OCI-LY1 (cell line): ENCODE data around the gene HECW1.

Experiments
- H2AFZ ChIP-seq: fragments of 200-600 bp; sonication (generic), shearing (Covaris generic); 2 replicates; pipeline ENCODE4 v1.6.0; 2014; ENCODE audit warnings: antibody characterized with exemption, mild to moderate bottlenecking, low read length
- H3F3A ChIP-seq: fragments of 200-600 bp; sonication (generic), shearing (Covaris generic); 2 replicates; pipeline ENCODE4 v1.6.0; 2014; ENCODE audit warnings: mild to moderate bottlenecking, antibody characterized with exemption, low read length, moderate library complexity; ENCODE audit not compliant: insufficient read depth
- H3K27ac ChIP-seq: fragments of 200-600 bp; sonication (generic); 2 replicates; pipeline ENCODE4 v1.5.1; 2014; ENCODE audit warnings: low read length, mixed run types, mild to moderate bottlenecking, low read depth; ENCODE audit not compliant: poor library complexity, severe bottlenecking
- H3K27me3 ChIP-seq: fragments of 200-600 bp; sonication (generic); 2 replicates; pipeline ENCODE4 v1.6.0; 2014; ENCODE audit warnings: antibody characterized with exemption, mild to moderate bottlenecking, low read length, moderate library complexity; ENCODE audit not compliant: insufficient read depth
- H3K36me3 ChIP-seq: fragments of 200-600 bp; sonication (generic); 2 replicates; pipeline ENCODE4 v1.6.1; 2014; ENCODE audit warnings: mild to moderate bottlenecking, antibody characterized with exemption, low read length, moderate library complexity, mixed read lengths; ENCODE audit not compliant: insufficient read depth
- H3K4me1 ChIP-seq: fragments of 200-600 bp; sonication (generic); 2 replicates; pipeline ENCODE4 v1.5.1; 2014; ENCODE audit warnings: mild to moderate bottlenecking, low read length, moderate library complexity; ENCODE audit not compliant: insufficient read depth, severe bottlenecking
- H3K4me2 ChIP-seq: fragments of 200-600 bp; sonication (generic), shearing (Covaris generic); 2 replicates; pipeline ENCODE4 v1.6.1; 2014; ENCODE audit warnings: low read length
- H3K4me3 ChIP-seq: fragments of 200-600 bp; sonication (generic); 2 replicates; pipeline ENCODE4 v1.5.1; 2014; ENCODE audit warnings: low read length, low read depth, mild to moderate bottlenecking, mixed read lengths; ENCODE audit not compliant: poor library complexity, severe bottlenecking
- H3K79me2 ChIP-seq: fragments of 200-600 bp; shearing (Covaris generic); 2 replicates; pipeline ENCODE4 v1.6.1; 2016; ENCODE audit warnings: mixed run types, low read length, mixed read lengths; ENCODE audit not compliant: insufficient read depth
- H3K9ac ChIP-seq: fragments of 200-600 bp; sonication (generic), shearing (Covaris generic); 2 replicates; pipeline ENCODE4 v1.6.1; 2014; ENCODE audit warnings: mild to moderate bottlenecking, low read length, mixed read lengths
- H3K9me2 ChIP-seq: fragments of 200-600 bp; sonication (generic), shearing (Covaris generic); 2 replicates; pipeline ENCODE4 v1.6.1; 2014; ENCODE audit warnings: low read depth, mild to moderate bottlenecking, low read length, mixed read lengths
- H3K9me3 ChIP-seq: fragments of 200-600 bp; shearing (Covaris generic); 2 replicates; pipeline ENCODE4 v1.6.1; 2014; ENCODE audit warnings: low read length, mixed read lengths
- H4K20me1 ChIP-seq: fragments of 200-600 bp; sonication (generic), shearing (Covaris generic); 2 replicates; pipeline ENCODE4 v1.6.0; 2016; ENCODE audit warnings: mild to moderate bottlenecking, low read length; ENCODE audit not compliant: insufficient read depth
- EZH2 ChIP-seq: fragments of 200-600 bp; sonication (generic), shearing (Covaris generic); IDR thresholded peaks from 2 replicates; pipeline ENCODE4 v1.8.0; 2017; ENCODE audit warnings: borderline replicate concordance, mixed run types, mild to moderate bottlenecking, antibody characterized with exemption, low read length, moderate library complexity, mixed read lengths
- TF ChIP-seq, protein P1 (sequence below): fragments of 200-600 bp; sonication (generic), shearing (Covaris generic); IDR thresholded peaks from 2 replicates; pipeline ENCODE4 v1.5.1; 2017; ENCODE audit warnings: mild to moderate bottlenecking, antibody characterized with exemption, low read length, moderate library complexity, mixed read lengths

The HECW1 gene

DNA sequence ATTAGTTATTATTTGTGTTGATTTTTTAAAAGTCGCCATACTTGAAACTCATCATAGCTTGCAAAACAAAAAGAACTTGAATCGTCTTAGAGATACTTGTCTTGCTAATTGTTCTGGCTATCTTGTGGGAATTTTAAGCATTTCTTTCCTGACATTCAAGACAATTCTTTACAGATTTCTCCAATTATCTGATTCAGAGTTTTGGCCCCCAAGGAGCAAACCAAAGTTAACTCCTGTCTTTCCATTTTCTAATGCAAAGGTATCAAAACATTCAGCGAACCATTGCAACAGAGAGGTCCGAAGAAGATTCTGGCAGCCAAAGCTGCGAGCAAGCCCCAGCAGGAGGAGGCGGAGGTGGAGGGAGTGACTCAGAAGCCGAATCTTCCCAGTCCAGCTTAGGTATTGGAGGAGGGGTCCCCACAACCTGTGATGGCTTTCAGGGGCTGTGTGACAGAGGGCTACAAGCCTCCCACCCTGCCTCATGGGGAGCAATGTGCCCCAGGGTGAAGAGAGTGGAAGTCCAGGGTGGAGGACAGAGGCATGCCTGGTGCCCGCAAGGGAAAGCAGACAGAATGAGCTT, 351.0 kb downstream of the HECW1 start:
- Histone ChIP-seq H3K9ac (no peak overlapping the region), H2AFZ (no peak overlapping the region), H3K4me3 (no peak overlapping the region), H3K4me1 (no peaks in the 10 kb centered on the region), H3K36me3 (no peaks in the 10 kb centered on the region), H3F3A (no peaks in the 10 kb centered on the region), H4K20me1 (no peaks in the 10 kb centered on the region), H3K9me3 (no peaks in the 10 kb centered on the region), H3K27ac (no peak overlapping the region), H3K27me3 (peaks cover 8% of the 10 kb centered on the region; the same call in 1 of the 2 replicates), H3K4me2 (no peak overlapping the region), H3K79me2 (no peaks in the 10 kb centered on the region), H3K9me2 (no peaks in the 10 kb centered on the region)
- no peak for TF ChIP-seq EZH2
- TF ChIP-seq, protein P1, sequence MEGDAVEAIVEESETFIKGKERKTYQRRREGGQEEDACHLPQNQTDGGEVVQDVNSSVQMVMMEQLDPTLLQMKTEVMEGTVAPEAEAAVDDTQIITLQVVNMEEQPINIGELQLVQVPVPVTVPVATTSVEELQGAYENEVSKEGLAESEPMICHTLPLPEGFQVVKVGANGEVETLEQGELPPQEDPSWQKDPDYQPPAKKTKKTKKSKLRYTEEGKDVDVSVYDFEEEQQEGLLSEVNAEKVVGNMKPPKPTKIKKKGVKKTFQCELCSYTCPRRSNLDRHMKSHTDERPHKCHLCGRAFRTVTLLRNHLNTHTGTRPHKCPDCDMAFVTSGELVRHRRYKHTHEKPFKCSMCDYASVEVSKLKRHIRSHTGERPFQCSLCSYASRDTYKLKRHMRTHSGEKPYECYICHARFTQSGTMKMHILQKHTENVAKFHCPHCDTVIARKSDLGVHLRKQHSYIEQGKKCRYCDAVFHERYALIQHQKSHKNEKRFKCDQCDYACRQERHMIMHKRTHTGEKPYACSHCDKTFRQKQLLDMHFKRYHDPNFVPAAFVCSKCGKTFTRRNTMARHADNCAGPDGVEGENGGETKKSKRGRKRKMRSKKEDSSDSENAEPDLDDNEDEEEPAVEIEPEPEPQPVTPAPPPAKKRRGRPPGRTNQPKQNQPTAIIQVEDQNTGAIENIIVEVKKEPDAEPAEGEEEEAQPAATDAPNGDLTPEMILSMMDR, result no peak

DNA sequence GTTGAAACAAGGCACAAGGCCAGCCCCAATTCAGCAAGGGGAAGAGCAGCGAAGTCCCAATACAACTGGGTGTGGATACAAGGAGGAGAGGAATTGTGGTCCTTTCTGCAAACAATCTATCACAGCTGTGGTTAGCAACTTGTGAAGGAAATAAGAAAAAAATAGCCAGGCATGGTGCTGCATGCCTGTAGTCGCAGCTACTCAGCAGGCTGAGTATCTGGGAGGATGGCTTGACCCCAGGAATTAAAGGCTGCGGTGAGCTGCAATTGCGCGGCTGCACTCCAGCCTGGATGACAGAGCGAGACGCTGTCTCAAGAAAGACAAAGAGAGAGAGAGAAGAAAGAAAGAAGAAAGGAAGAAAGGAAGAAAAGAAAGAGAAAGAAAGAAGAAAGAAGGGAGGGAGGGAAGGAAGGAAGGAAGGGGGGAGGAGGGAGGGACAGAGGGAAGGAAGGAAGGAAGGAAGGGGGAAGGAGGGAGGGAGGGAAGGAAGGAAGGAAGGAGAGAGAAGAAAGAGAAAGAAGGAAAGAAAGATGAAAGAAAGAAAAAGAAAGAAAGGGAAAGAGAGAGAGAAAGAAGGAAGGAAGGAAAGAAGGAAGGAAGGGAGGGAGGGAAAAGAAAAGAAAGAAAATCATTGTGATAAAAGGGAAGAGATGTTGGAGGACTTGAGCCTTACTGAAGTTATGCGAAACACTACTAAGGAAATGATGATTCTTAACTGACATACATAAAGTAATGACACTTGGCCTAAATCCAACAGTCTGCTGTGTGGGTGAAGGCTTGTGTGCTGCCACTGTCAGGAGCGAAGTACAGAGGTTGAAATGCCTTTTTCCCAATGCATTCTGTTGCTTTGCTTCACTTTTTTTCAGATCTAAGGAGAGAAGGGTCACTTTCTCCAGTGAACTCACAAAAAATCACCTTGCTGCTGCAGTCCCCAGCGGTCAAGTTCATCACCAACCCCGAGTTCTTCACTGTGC, 353.4 kb downstream of the HECW1 start:
- no peak for TF ChIP-seq EZH2
- TF ChIP-seq, protein P1, result no peak
- no peaks in the 10 kb centered on the region for H3K79me2 ChIP-seq
- H4K20me1 ChIP-seq, result no peaks in the 10 kb centered on the region
- H3K9me3 ChIP-seq, result no peaks in the 10 kb centered on the region
- no peaks in the 10 kb centered on the region for H3F3A ChIP-seq
- no peak overlapping the region for H3K4me2 ChIP-seq
- no peak overlapping the region for H3K4me3 ChIP-seq
- H3K27me3 ChIP-seq, result peaks cover 8% of the 10 kb centered on the region; the same call in 1 of the 2 replicates
- H3K27ac ChIP-seq, result no peak overlapping the region
- H3K4me1 ChIP-seq, result no peaks in the 10 kb centered on the region
- no peaks in the 10 kb centered on the region for H3K36me3 ChIP-seq
- H3K9me2 ChIP-seq, result no peaks in the 10 kb centered on the region
- no peak overlapping the region for H3K9ac ChIP-seq
- no peak overlapping the region for H2AFZ ChIP-seq

DNA sequence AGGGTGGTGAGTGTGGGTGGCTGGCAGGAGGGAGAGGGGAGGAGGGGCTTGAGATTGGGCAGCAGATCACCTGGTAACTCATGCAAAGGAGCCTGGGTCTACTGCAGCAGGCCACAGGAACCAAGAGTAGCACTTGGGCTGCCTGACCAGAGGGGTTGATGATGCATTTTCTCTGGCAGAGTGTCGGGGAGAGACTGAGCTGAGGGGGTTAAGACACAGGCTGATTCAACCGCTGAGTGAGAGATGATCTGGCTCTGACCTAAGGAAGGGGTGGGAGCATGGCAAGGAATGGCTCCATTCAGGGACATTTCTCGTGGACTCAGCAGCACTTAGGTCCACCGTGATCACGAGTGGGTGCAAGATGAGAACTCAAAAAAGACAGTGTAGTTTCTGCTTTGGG, 355.0 kb downstream of the HECW1 start:
- no peaks in the 10 kb centered on the region for H3K36me3 ChIP-seq
- H3F3A ChIP-seq, result no peaks in the 10 kb centered on the region
- H3K27me3 ChIP-seq, result peaks cover 2% of the 10 kb centered on the region; the same call in 1 of the 2 replicates
- H4K20me1 ChIP-seq, result no peaks in the 10 kb centered on the region
- no peaks in the 10 kb centered on the region for H3K9me2 ChIP-seq
- H3K27ac ChIP-seq, result no peak overlapping the region
- no peak overlapping the region for H3K9ac ChIP-seq
- H3K4me1 ChIP-seq, result no peaks in the 10 kb centered on the region
- TF ChIP-seq EZH2, result no peak
- TF ChIP-seq, protein P1, result no peak
- no peaks in the 10 kb centered on the region for H3K79me2 ChIP-seq
- H3K4me3 ChIP-seq, result no peak overlapping the region
- no peak overlapping the region for H3K4me2 ChIP-seq
- no peaks in the 10 kb centered on the region for H3K9me3 ChIP-seq
- no peak overlapping the region for H2AFZ ChIP-seq
